GM23338 (cell line): ENCODE data around the gene RUNX3. TPM values are rescaled to one million over a fixed set of nuclear protein-coding genes. Genes with fewer than 3 reads are reported as not detected.

ENCODE experiments used
- ATAC-seq: fragments of 200-7000 bp; cut with Tn5 transposase; 3 replicates; pipeline ENCODE4 v1.9.1; 2020
- DNase-seq: peaks from one replicate; pipeline ENCODE4 v3.0.0-alpha.2; 2015; ENCODE audit warnings: low spot score
- H2AFZ ChIP-seq: fragments of 200-600 bp; sonication (generic); 2 replicates; pipeline ENCODE4 v1.8.0; 2016; ENCODE audit warnings: antibody characterized with exemption, mild to moderate bottlenecking, moderate library complexity
- H3F3A ChIP-seq: fragments of 200-600 bp; sonication (generic); replicated peaks from 2 replicates; pipeline ENCODE4 v1.8.0; 2017; ENCODE audit warnings: antibody characterized with exemption, mixed run types, low read depth
- H3K27ac ChIP-seq: fragments of 200-600 bp; sonication (generic); 2 replicates; pipeline ENCODE4 v1.6.1; 2016; ENCODE audit warnings: low read depth
- H3K27me3 ChIP-seq: fragments of 200-600 bp; sonication (generic); 2 replicates; pipeline ENCODE4 v1.8.0; 2016; ENCODE audit warnings: mild to moderate bottlenecking, mixed run types, moderate library complexity; ENCODE audit not compliant: insufficient read depth
- H3K36me3 ChIP-seq: fragments of 200-600 bp; sonication (generic); 2 replicates; pipeline ENCODE4 v1.8.0; 2016; ENCODE audit warnings: mild to moderate bottlenecking; ENCODE audit not compliant: insufficient read depth
- H3K4me1 ChIP-seq: fragments of 200-600 bp; sonication (generic); 2 replicates; pipeline ENCODE4 v1.8.0; 2016; ENCODE audit warnings: mild to moderate bottlenecking, moderate library complexity; ENCODE audit not compliant: insufficient read depth
- H3K4me2 ChIP-seq: fragments of 200-600 bp; sonication (generic); 2 replicates; pipeline ENCODE4 v1.7.1; 2017; ENCODE audit warnings: mixed run types
- H3K4me3 ChIP-seq: fragments of 200-600 bp; sonication (generic); 2 replicates; pipeline ENCODE4 v1.6.1; 2016; ENCODE audit warnings: mixed run types
- H3K79me2 ChIP-seq: fragments of 200-600 bp; sonication (generic); replicated peaks from 2 replicates; pipeline ENCODE4 v1.8.0; 2017; ENCODE audit warnings: mild to moderate bottlenecking; ENCODE audit not compliant: insufficient read depth
- H3K9me2 ChIP-seq: fragments of 200-600 bp; sonication (generic); 2 replicates; pipeline ENCODE4 v1.8.0; 2017; ENCODE audit not compliant: insufficient read depth
- H4K20me1 ChIP-seq: fragments of 200-600 bp; sonication (generic); replicated peaks from 2 replicates; pipeline ENCODE4 v1.8.0; 2017; ENCODE audit warnings: mild to moderate bottlenecking; ENCODE audit not compliant: insufficient read depth
- H3K27ac Mint-ChIP-seq: 2 replicates; pipeline ENCODE4 v1.8.0; 2020; ENCODE audit warnings: inconsistent platforms, mild to moderate bottlenecking, moderate library complexity, mixed read lengths
- H3K27me3 Mint-ChIP-seq: 3 replicates; pipeline ENCODE4 v1.8.0; 2022; ENCODE audit warnings: low read depth, mild to moderate bottlenecking, moderate library complexity, mixed read lengths, inconsistent platforms; ENCODE audit not compliant: insufficient read depth, poor library complexity
- H3K36me3 Mint-ChIP-seq: 3 replicates; pipeline ENCODE4 v1.8.0; 2021; ENCODE audit warnings: low read depth, mild to moderate bottlenecking, inconsistent platforms, moderate library complexity, mixed read lengths
- H3K4me1 Mint-ChIP-seq: 3 replicates; pipeline ENCODE4 v1.8.0; 2020; ENCODE audit warnings: mild to moderate bottlenecking, inconsistent platforms, mixed read lengths
- H3K4me3 Mint-ChIP-seq: 3 replicates; pipeline ENCODE4 v1.8.0; 2021; ENCODE audit warnings: moderate library complexity, mild to moderate bottlenecking, inconsistent platforms, mixed read lengths
- H3K9me3 Mint-ChIP-seq: 3 replicates; pipeline ENCODE4 v1.8.0; 2020; ENCODE audit warnings: moderate library complexity, mild to moderate bottlenecking, inconsistent platforms, mixed read lengths
- CREB1 ChIP-seq: fragments of 250-450 bp; sonication (Bioruptor Pico); IDR thresholded peaks from 2 replicates; pipeline ENCODE4 v1.5.0; 2020; ENCODE audit warnings: low read depth, mild to moderate bottlenecking, moderate library complexity
- JUNB ChIP-seq: IDR thresholded peaks from one replicate; pipeline ENCODE4 v1.6.1; 2016; ENCODE audit warnings: antibody characterized with exemption; ENCODE audit not compliant: unreplicated experiment
- polyA plus RNA-seq: library from polyadenylated mRNA; unstranded; fragments of >200 nt; fragmentation: Nextera tagmentation; extraction: Ambion mirVana; gene quantifications from 2 replicates; pipeline ENCODE4 v1.2.1, GENCODE V29; 2016
- total RNA-seq: library from RNA; depleted of rRNA; stranded (reverse); fragments of >200 nt; shearing (Covaris generic); gene quantifications from 2 replicates; pipeline ENCODE4 v1.2.3, GENCODE V29; 2014
- TF ChIP-seq, protein P1 (sequence below), 2 experiments: fragments of 200-600 bp in 1 of 2; sonication (generic) in 1 of 2; conservative IDR thresholded peaks; 2 replicates each; pipeline versions ENCODE4 v1.5.1 to v1.6.1; 2016 to 2017; ENCODE audit warnings: antibody characterized with exemption in 2 of 2, low read depth in 2 of 2, mild to moderate bottlenecking in 2 of 2, moderate library complexity in 1 of 2
- TF ChIP-seq, protein P2 (sequence below): fragments of 250-450 bp; sonication (Bioruptor Pico); IDR thresholded peaks from 2 replicates; pipeline ENCODE4 v1.5.0; 2020; ENCODE audit warnings: mild to moderate bottlenecking, moderate library complexity

RUNX3 gene
- total and polyA plus RNA-seq, 2 experiments from 2014 or later, result 0.23 to 0.73 TPM

DNA sequence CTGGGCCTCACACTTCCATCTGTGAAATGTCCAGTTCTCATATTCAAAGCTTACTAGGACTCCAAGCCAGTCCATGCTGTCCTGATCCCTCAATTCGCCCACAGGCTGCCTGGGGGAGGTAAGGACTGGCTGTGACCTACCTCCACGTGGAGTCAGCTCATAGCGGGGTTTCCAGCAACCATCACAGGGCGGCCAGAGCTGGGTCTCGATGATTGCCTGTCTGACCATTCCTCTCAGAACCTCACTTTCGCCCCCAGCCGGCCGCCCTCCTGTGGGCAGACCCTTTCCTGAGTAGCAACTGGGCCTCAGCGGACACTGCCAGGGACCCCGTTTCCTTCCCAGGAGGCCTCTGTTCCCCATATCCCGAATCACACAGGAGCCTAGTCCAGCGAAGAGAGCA, 3.4 kb upstream of the RUNX3 start:
- Histone ChIP-seq H3K4me3 (peak overlapping the region; percentile 48; the same call in 1 of the 2 replicates), H3K36me3 (no peaks in the 10 kb centered on the region), H2AFZ (no peak overlapping the region), H3K9me2 (no peaks in the 10 kb centered on the region), H3K79me2 (no peaks in the 10 kb centered on the region), H3K27me3 (peaks cover 77% of the 10 kb centered on the region), H4K20me1 (no peaks in the 10 kb centered on the region), H3K27ac (no peak overlapping the region), H3K4me2 (peak overlapping the region; percentile 84), H3K4me1 (peaks cover 49% of the 10 kb centered on the region), H3F3A (peaks cover 6% of the 10 kb centered on the region; the same call in 1 of the 2 replicates)
- peaks cover 47% of the 10 kb centered on the region for H3K4me1 Mint-ChIP-seq
- peaks cover 7% of the 10 kb centered on the region; the same call in 1 of the 3 replicates for H3K9me3 Mint-ChIP-seq
- no peak overlapping the region for H3K27ac Mint-ChIP-seq
- no peak for TF ChIP-seq CREB1
- TF ChIP-seq, protein P1, sequence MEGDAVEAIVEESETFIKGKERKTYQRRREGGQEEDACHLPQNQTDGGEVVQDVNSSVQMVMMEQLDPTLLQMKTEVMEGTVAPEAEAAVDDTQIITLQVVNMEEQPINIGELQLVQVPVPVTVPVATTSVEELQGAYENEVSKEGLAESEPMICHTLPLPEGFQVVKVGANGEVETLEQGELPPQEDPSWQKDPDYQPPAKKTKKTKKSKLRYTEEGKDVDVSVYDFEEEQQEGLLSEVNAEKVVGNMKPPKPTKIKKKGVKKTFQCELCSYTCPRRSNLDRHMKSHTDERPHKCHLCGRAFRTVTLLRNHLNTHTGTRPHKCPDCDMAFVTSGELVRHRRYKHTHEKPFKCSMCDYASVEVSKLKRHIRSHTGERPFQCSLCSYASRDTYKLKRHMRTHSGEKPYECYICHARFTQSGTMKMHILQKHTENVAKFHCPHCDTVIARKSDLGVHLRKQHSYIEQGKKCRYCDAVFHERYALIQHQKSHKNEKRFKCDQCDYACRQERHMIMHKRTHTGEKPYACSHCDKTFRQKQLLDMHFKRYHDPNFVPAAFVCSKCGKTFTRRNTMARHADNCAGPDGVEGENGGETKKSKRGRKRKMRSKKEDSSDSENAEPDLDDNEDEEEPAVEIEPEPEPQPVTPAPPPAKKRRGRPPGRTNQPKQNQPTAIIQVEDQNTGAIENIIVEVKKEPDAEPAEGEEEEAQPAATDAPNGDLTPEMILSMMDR (conservative IDR thresholded peaks at IDR 0.05; ENCODE audit: low read depth in 2 of 2), result peak; percentile 17 to 50; a peak in 3 of 4 replicates
- no peak for TF ChIP-seq JUNB
- TF ChIP-seq, protein P2, sequence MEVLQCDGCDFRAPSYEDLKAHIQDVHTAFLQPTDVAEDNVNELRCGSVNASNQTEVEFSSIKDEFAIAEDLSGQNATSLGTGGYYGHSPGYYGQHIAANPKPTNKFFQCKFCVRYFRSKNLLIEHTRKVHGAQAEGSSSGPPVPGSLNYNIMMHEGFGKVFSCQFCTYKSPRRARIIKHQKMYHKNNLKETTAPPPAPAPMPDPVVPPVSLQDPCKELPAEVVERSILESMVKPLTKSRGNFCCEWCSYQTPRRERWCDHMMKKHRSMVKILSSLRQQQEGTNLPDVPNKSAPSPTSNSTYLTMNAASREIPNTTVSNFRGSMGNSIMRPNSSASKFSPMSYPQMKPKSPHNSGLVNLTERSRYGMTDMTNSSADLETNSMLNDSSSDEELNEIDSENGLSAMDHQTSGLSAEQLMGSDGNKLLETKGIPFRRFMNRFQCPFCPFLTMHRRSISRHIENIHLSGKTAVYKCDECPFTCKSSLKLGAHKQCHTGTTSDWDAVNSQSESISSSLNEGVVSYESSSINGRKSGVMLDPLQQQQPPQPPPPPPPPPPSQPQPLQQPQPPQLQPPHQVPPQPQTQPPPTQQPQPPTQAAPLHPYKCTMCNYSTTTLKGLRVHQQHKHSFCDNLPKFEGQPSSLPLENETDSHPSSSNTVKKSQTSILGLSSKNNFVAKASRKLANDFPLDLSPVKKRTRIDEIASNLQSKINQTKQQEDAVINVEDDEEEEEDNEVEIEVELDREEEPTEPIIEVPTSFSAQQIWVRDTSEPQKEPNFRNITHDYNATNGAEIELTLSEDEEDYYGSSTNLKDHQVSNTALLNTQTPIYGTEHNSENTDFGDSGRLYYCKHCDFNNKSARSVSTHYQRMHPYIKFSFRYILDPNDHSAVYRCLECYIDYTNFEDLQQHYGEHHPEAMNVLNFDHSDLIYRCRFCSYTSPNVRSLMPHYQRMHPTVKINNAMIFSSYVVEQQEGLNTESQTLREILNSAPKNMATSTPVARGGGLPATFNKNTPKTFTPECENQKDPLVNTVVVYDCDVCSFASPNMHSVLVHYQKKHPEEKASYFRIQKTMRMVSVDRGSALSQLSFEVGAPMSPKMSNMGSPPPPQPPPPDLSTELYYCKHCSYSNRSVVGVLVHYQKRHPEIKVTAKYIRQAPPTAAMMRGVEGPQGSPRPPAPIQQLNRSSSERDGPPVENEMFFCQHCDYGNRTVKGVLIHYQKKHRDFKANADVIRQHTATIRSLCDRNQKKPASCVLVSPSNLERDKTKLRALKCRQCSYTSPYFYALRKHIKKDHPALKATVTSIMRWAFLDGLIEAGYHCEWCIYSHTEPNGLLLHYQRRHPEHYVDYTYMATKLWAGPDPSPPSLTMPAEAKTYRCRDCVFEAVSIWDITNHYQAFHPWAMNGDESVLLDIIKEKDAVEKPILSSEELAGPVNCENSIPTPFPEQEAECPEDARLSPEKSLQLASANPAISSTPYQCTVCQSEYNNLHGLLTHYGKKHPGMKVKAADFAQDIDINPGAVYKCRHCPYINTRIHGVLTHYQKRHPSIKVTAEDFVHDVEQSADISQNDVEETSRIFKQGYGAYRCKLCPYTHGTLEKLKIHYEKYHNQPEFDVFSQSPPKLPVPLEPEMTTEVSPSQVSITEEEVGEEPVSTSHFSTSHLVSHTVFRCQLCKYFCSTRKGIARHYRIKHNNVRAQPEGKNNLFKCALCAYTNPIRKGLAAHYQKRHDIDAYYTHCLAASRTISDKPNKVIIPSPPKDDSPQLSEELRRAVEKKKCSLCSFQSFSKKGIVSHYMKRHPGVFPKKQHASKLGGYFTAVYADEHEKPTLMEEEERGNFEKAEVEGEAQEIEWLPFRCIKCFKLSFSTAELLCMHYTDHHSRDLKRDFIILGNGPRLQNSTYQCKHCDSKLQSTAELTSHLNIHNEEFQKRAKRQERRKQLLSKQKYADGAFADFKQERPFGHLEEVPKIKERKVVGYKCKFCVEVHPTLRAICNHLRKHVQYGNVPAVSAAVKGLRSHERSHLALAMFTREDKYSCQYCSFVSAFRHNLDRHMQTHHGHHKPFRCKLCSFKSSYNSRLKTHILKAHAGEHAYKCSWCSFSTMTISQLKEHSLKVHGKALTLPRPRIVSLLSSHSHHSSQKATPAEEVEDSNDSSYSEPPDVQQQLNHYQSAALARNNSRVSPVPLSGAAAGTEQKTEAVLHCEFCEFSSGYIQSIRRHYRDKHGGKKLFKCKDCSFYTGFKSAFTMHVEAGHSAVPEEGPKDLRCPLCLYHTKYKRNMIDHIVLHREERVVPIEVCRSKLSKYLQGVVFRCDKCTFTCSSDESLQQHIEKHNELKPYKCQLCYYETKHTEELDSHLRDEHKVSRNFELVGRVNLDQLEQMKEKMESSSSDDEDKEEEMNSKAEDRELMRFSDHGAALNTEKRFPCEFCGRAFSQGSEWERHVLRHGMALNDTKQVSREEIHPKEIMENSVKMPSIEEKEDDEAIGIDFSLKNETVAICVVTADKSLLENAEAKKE (CRISPR knock-in tag), result no peak
- no peaks in the 10 kb centered on the region for H3K36me3 Mint-ChIP-seq
- H3K27me3 Mint-ChIP-seq, result peaks cover 70% of the 10 kb centered on the region
- DNase-seq, result peak; percentile 50
- ATAC-seq, result no peak
- no peak overlapping the region; the same call in 2 of the 3 replicates for H3K4me3 Mint-ChIP-seq
